GM18526 (cell line): ENCODE measurements around the gene METAP2.

Experiments used
- POLR2A ChIP-seq: IDR thresholded peaks from 3 replicates; pipeline ENCODE4 v1.6.1; 2011; ENCODE audit not compliant: insufficient read length; ENCODE audit errors: extremely low read depth

Gene METAP2

GRCh38 chr12:95473884-95474659 lies at the start of gene METAP2:
Gene METAP2 (plus strand): TSS chr12:95474152. CDS start chr12:95474180, 28 bp downstream.
- peak; percentile 97 for TF ChIP-seq POLR2A

GRCh38 chr12:95424271-95424994 lies 49.5 kb upstream of the METAP2 start:
- no peak for TF ChIP-seq POLR2A

DNA sequence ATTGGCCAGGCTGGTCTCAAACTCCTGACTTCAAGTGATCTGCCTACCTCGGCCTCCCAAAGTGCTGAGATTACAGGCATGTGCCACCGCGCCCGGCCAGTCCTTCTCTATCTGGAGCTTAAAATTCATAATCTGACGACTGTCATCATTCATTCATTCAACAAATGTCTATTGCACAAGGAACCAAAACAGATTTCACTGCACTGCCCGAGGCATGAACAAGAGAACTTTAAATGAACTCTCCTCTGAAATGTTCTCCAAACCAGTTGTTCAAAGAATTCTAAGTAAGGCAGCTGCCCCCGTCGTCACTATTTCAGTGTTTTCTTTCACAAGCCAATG lies 44.8 kb upstream of the METAP2 start:
- no peak for TF ChIP-seq POLR2A

- no peak for TF ChIP-seq POLR2A
Measured at GRCh38 chr12:95431120-95431519, 42.8 kb upstream of the METAP2 start.

GRCh38 chr12:95435355-95435754 lies 38.6 kb upstream of the METAP2 start:
- no peak for TF ChIP-seq POLR2A

DNA sequence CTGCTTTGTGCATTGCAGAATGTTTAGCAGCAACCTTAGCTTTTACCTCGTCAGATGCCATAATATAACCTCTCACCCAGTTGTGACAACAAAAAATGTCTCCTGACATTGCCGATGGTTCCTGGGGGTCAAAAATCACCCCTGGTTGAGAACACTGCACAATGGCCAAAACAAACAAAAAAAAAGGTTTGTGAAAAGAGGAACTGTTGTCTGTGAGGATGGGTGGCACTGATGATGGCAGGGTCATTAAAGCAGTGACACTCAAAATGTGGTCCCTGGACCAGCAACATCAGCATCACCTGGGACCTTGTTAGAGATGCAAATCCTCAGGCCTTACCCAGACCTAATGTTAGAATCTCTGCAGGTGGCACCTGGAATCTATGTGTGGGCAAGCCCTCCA lies 36.4 kb upstream of the METAP2 start:
- TF ChIP-seq POLR2A: no peak

DNA sequence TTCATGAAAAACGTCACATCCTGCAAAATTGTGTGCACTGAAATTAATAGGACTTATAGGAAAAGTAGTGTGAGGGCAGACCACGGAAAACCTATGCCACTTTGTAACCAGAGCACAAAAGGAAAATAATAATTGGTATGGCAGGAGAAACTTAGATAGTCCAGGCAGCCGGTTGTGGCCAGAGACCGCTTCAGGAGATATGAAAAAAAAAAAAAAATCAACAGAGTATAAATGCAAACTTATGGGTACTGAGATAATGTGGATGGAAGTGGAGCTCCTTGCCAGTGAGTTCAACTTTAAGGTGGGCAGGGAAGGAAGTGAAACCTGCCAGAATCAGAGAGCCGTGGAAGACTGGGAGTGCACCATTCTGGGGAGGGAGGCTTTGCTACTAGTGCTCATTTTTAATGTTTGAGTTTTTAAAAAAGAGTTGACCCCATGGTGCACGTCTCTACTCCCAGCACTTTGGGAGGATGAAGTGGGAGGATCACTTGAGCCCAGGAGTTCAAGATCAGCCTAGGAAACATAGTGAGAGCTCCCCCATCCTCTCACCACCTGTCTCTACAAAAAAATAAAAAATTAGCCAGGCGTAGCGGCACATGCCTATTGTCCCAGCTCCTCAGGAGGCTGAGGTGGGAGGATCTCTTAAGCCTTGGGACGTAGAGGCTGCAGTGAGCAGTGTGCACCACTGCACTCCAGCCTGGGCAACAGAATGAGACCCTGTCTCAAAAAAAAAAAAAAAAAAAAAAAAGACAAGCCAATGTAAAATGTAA lies 34.3 kb upstream of the METAP2 start:
- no peak for TF ChIP-seq POLR2A

GRCh38 chr12:95440401-95440800 lies 33.6 kb upstream of the METAP2 start:
- no peak for TF ChIP-seq POLR2A

- no peak for TF ChIP-seq POLR2A
Measured at GRCh38 chr12:95443459-95443858, 30.5 kb upstream of the METAP2 start.

DNA sequence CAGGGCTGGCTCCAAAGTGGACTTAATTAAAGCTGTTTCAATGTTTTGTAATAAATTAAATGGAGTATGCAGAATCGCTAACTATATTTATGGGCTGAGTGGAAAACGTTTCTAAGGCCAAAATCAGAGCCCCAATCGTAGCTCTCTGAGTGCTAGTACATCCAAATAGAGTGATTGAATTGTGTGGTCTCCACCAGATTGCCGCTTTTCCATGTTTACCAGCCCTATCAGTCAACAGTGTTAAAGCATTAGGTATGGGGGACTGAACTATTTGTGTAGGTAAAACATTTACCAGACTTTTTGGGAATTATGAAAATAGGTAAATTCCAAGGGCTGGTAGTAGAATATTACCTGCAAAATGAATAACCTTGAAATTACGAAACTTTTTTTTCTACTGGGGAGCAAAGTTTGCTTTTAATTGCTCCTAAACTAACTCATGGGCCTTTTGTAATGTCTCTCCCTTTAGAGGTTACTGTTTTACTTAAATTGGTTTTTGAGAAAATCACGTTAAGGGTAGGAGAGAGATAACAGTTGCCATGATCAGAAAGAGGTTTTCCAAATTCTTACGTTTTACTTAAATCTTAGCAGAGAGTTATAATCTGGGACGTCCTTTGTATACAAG lies 28.0 kb upstream of the METAP2 start:
- no peak for TF ChIP-seq POLR2A

GRCh38 chr12:95446506-95446900 lies 27.4 kb upstream of the METAP2 start:
- no peak for TF ChIP-seq POLR2A

- TF ChIP-seq POLR2A: no peak
Measured at GRCh38 chr12:95458761-95459160, 15.2 kb upstream of the METAP2 start.

GRCh38 chr12:95459310-95459709 lies 14.6 kb upstream of the METAP2 start:
- TF ChIP-seq POLR2A: no peak

DNA sequence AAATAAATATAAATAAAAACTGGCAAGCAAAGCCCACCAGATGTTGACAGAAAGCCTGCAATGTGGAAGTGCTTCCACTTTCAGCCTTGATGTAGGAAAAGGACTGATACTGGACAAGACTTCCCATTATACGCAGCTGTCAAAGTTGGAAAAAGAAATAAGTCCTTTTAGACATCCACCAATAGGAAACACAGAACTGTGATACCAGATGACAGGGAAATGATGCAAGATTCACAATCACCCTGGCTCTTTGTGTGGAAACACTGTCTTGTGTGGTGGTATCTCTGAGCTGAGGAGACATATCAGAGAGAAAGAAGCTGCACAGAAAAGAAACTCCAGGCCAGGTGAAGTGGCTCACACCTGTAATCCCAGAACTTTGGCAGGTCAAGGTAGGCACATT lies 13.8 kb upstream of the METAP2 start:
- TF ChIP-seq POLR2A: no peak

DNA sequence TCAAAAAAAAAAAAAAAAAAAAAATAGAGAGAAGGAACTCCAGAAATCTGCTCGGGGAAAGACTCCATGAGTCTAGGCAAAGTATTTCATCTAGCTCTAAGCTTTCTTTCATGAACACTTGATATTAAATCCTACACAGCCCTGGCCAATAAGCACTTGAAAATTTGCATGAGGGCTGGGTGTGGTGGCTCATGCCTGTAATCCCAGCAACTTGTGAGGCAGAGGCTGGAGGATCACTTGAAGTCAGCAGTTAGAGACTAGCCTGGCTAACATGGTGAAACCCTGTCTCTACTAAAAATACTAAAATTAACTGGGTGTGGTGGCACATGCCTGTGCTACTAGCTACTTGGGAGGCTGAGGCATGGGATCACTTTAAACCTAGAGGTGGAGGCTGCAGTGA lies 13.1 kb upstream of the METAP2 start:
- no peak for TF ChIP-seq POLR2A
